Panc1 (cell line): ENCODE measurements around the gene WDR5. TPM values are rescaled to one million over a fixed set of nuclear protein-coding genes. Genes with fewer than 3 reads are reported as not detected.

Experiments used
- ATAC-seq: fragments of 200-7000 bp; cut with Tn5 transposase; 2 replicates; pipeline ENCODE4 v1.9.1; 2020; ENCODE audit warnings: mild to moderate bottlenecking, moderate library complexity
- BruUV-seq: library from RNA; stranded (reverse); fragments of 400-500 nt; replicated peaks from 2 replicates; lab custom pipeline; 2021; lab: Mats Ljungman, UMichigan
- CTCF ChIA-PET: fragments of 300-600 bp; sonication (Branson Sonifier 250); formaldehyde crosslinking; loops from one replicate; lab custom pipeline; 2022; ENCODE audit warnings: antibody characterized with exemption; lab: Charles Lee
- POLR2A ChIA-PET: fragments of 300-600 bp; sonication (Branson Sonifier 250); formaldehyde crosslinking; loops from one replicate; lab custom pipeline; 2022; ENCODE audit warnings: antibody characterized with exemption; lab: Charles Lee
- DNase-seq: peaks from one replicate; pipeline ENCODE4 v3.0.0-alpha.2; 2010; ENCODE audit warnings: low read depth, low spot score
- H3K27ac ChIP-seq: 2 replicates; pipeline ENCODE4 v1.5.1; 2011; ENCODE audit warnings: mild to moderate bottlenecking, low read length, inconsistent platforms
- H3K27me3 ChIP-seq: fragments of 200-500 bp; sonication (Bioruptor generic); 2 replicates; pipeline ENCODE4 v1.6.0; 2014; ENCODE audit warnings: low read length, inconsistent platforms; ENCODE audit not compliant: control insufficient read depth, insufficient read depth
- H3K36me3 ChIP-seq: fragments of 200-500 bp; sonication (Bioruptor generic); 2 replicates; pipeline ENCODE4 v1.5.1; 2014; ENCODE audit warnings: inconsistent platforms, mild to moderate bottlenecking, low read length, moderate library complexity; ENCODE audit not compliant: control insufficient read depth, insufficient read depth
- H3K4me1 ChIP-seq: 2 replicates; pipeline ENCODE4 v1.5.1; 2011; ENCODE audit warnings: inconsistent platforms, mild to moderate bottlenecking, low read length, moderate library complexity; ENCODE audit not compliant: control insufficient read depth, insufficient read depth
- H3K4me3 ChIP-seq, 2 experiments: 2 replicates each; pipeline ENCODE4 v1.5.1; 2011 to 2012; ENCODE audit warnings: low read depth in 2 of 2, low read length in 2 of 2, mild to moderate bottlenecking in 2 of 2, inconsistent platforms in 1 of 2, moderate library complexity in 1 of 2
- H3K9me3 ChIP-seq: fragments of 200-500 bp; sonication (Bioruptor generic); 2 replicates; pipeline ENCODE4 v1.5.1; 2014; ENCODE audit warnings: low read depth, mild to moderate bottlenecking, inconsistent platforms, low read length, moderate library complexity; ENCODE audit not compliant: control insufficient read depth, insufficient read depth
- POLR2AphosphoS5 ChIP-seq: IDR thresholded peaks from 2 replicates; pipeline ENCODE4 v1.6.1; 2012; ENCODE audit warnings: mild to moderate bottlenecking, low read depth, low read length, moderate library complexity
- SIN3A ChIP-seq: IDR thresholded peaks from 2 replicates; pipeline ENCODE4 v1.6.1; 2012; ENCODE audit warnings: low read depth, mild to moderate bottlenecking, low read length, moderate library complexity, borderline replicate concordance; ENCODE audit not compliant: insufficient read depth
- TCF7L2 ChIP-seq: IDR thresholded peaks from 2 replicates; pipeline ENCODE4 v1.6.1; 2011; ENCODE audit warnings: mild to moderate bottlenecking, low read depth, low read length, inconsistent platforms
- in situ Hi-C: cut with HindIII; loops from 2 replicates; pipeline ENCODE4 v1.10.0; 2016; ENCODE audit warnings: low sequenced_read_pairs, low pct_unique_long_range_greater_than_20kb
- intact Hi-C: fragments of 100-400 bp; cut with micrococcal nuclease; formaldehyde crosslinking; loops from one replicate; pipeline ENCODE4 v1.10.0; 2022; ENCODE audit not compliant: unreplicated experiment
- total RNA-seq: library from RNA; stranded (reverse); gene quantifications from one replicate; pipeline ENCODE4 v1.2.1, GENCODE V29; 2021; ENCODE audit not compliant: unreplicated experiment
- TF ChIP-seq, protein P1 (sequence below): fragments of 450-650 bp; IDR thresholded peaks from 2 replicates; pipeline ENCODE4 v1.5.1; 2017; ENCODE audit warnings: mild to moderate bottlenecking
- TF ChIP-seq, protein P2 (sequence below), 2 experiments: IDR thresholded peaks; 2 replicates each; pipeline ENCODE4 v1.6.1; 2011 to 2012; ENCODE audit warnings: low read depth in 2 of 2, control low read depth in 1 of 2, low read length in 1 of 2, mild to moderate bottlenecking in 1 of 2, moderate library complexity in 1 of 2; ENCODE audit not compliant: insufficient read depth in 1 of 2

The WDR5 gene
- total RNA-seq, 1 experiment from 2014 or later, result 36.9 TPM

DNA sequence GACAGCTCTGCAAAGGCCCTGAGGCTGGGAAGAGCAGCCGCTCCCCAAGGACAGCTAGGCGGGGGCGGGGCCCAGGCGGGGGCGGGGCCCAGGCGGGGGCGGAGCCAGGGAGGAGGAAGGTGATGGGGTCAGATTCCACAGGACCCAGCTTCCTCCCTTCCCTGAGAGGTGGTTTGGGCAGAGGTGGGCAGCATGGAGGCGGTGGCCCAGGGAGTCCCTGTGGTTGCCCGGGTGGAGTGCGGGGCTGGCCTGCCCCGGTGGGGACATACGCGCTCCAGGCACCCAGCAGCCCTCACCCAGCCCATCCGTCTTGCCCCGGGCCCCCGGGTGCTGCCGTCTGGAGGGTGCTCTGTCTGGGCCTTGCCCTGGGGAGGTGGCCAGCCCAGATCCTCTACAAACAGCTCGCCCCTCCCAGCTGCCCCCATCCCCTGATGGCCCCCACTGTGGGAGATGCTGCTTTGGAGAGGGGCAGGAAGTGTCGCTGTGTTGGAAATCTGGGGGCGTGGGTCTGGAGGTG is 39.5 kb downstream of the WDR5 start:
- Histone ChIP-seq H3K27ac (no peak overlapping the region), H3K9me3 (no peaks in the 10 kb centered on the region), H3K4me3 (no peak overlapping the region), H3K4me1 (no peaks in the 10 kb centered on the region), H3K27me3 (no peaks in the 10 kb centered on the region; the same call in 1 of the 2 replicates), H3K36me3 (no peaks in the 10 kb centered on the region)
- in situ Hi-C loops (no loop called here), intact Hi-C loops (loop anchor here (10.0 kb wide), 1 partner anchor 149 kb away; the partner anchor contains the start of gene RXRA)
- BruUV-seq, result no TSS peak
- no peak for DNase-seq
- TF ChIP-seq, protein P1, sequence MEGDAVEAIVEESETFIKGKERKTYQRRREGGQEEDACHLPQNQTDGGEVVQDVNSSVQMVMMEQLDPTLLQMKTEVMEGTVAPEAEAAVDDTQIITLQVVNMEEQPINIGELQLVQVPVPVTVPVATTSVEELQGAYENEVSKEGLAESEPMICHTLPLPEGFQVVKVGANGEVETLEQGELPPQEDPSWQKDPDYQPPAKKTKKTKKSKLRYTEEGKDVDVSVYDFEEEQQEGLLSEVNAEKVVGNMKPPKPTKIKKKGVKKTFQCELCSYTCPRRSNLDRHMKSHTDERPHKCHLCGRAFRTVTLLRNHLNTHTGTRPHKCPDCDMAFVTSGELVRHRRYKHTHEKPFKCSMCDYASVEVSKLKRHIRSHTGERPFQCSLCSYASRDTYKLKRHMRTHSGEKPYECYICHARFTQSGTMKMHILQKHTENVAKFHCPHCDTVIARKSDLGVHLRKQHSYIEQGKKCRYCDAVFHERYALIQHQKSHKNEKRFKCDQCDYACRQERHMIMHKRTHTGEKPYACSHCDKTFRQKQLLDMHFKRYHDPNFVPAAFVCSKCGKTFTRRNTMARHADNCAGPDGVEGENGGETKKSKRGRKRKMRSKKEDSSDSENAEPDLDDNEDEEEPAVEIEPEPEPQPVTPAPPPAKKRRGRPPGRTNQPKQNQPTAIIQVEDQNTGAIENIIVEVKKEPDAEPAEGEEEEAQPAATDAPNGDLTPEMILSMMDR, result no peak
- TF ChIP-seq, protein P2, sequence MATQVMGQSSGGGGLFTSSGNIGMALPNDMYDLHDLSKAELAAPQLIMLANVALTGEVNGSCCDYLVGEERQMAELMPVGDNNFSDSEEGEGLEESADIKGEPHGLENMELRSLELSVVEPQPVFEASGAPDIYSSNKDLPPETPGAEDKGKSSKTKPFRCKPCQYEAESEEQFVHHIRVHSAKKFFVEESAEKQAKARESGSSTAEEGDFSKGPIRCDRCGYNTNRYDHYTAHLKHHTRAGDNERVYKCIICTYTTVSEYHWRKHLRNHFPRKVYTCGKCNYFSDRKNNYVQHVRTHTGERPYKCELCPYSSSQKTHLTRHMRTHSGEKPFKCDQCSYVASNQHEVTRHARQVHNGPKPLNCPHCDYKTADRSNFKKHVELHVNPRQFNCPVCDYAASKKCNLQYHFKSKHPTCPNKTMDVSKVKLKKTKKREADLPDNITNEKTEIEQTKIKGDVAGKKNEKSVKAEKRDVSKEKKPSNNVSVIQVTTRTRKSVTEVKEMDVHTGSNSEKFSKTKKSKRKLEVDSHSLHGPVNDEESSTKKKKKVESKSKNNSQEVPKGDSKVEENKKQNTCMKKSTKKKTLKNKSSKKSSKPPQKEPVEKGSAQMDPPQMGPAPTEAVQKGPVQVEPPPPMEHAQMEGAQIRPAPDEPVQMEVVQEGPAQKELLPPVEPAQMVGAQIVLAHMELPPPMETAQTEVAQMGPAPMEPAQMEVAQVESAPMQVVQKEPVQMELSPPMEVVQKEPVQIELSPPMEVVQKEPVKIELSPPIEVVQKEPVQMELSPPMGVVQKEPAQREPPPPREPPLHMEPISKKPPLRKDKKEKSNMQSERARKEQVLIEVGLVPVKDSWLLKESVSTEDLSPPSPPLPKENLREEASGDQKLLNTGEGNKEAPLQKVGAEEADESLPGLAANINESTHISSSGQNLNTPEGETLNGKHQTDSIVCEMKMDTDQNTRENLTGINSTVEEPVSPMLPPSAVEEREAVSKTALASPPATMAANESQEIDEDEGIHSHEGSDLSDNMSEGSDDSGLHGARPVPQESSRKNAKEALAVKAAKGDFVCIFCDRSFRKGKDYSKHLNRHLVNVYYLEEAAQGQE (IDR thresholded peaks at IDR 0.05; ENCODE audit: insufficient read depth in 1 of 2, low read depth in 2 of 2, low read length in 1 of 2), result no peak
- no peak for TF ChIP-seq TCF7L2
- TF ChIP-seq SIN3A, result no peak
- TF ChIP-seq POLR2AphosphoS5, result no peak
- ATAC-seq, result peak; percentile 38; the same call in 1 of the 2 replicates
- ChIA-PET POLR2A (interaction anchor here (0.6 kb wide), 1 partner anchor 24 kb away, joined by 11 read pairs; no protein-coding TSS in a partner anchor), CTCF (interaction anchor here (0.7 to 1.7 kb wide), 3 partner anchors 43 to 267 kb away, joined by 3 to 7 read pairs (median 6); no protein-coding TSS in a partner anchor)

DNA sequence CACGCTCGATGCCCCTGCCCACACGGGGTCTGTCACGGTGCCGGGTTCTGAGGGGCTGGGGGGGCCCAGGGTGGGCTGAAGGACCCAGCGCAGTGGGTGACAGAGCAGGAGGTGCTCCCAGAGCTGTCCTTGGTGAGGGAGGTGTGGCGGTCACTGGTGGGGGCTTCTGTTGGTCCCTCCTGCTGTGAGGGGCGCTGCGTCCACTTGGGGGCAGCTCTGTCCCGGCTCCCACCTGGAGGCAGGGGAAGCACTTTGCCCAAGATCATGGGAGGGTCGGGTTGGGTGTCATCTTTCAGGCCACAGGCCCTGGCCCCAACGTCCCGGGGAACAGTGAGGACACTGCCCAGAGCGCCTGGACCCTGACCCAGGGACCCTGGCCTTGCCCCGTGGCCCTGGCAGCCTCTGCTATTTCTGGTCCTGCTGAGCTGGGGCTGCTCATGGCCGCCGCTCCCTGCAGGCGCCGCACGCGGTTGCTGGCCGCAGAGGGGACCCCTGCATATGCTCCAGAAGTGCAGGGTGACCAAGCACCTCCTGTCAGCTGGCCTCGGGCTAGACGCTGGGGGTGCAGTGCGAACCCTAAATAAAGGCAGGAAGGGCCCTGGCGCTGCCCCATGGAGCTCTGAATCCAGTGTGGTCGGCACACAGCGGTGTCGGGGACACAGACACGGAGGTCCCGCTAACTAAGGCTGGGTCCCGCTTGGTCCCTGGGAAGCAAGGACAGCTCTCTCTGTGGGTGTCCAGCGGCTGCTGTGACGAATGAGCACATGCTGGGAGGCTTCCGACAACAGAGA is 40.1 kb downstream of the WDR5 start:
- POLR2A ChIA-PET, result interaction anchor here (0.6 kb wide), 1 partner anchor 23 kb away, joined by 11 read pairs; no protein-coding TSS in a partner anchor
- in situ Hi-C loops (no loop called here), intact Hi-C loops (loop anchor here (10.0 kb wide), 1 partner anchor 149 kb away; the partner anchor contains the start of gene RXRA)
- TF ChIP-seq, protein P1, result no peak; the same call in 1 of the 2 replicates
- TF ChIP-seq, protein P2 (IDR thresholded peaks at IDR 0.05; ENCODE audit: insufficient read depth in 1 of 2, low read depth in 2 of 2, low read length in 1 of 2), result no peak
- TF ChIP-seq SIN3A (no peak), POLR2AphosphoS5 (no peak), TCF7L2 (no peak)
- H3K36me3 ChIP-seq, result no peaks in the 10 kb centered on the region
- DNase-seq (no peak), ATAC-seq (peak; percentile 68)
- no peak overlapping the region for H3K27ac ChIP-seq
- no peaks in the 10 kb centered on the region; the same call in 1 of the 2 replicates for H3K27me3 ChIP-seq
- H3K9me3 ChIP-seq, result no peaks in the 10 kb centered on the region
- H3K4me3 ChIP-seq, result 0 out of 4 replicates have a peak overlapping the region, but pooled peaks of 1 of the 2 experiments have one; percentile 6
- no peaks in the 10 kb centered on the region for H3K4me1 ChIP-seq
- CTCF ChIA-PET, result interaction anchor here (0.7 to 1.7 kb wide), 3 partner anchors 42 to 267 kb away, joined by 3 to 7 read pairs (median 4); no protein-coding TSS in a partner anchor
- BruUV-seq, result no TSS peak
